Effector CD4-positive, alpha-beta T cell (primary cell): ENCODE results near the gene GFY.

Experiments
- DNase-seq: peaks from one replicate; pipeline ENCODE4 v3.0.0-alpha.2; 2020

GFY gene

GRCh38 chr19:49409441-49410029, 15.7 kb upstream of the GFY start:
- DNase-seq, result no peak

GRCh38 chr19:49411681-49412326, 13.4 kb upstream of the GFY start:
- DNase-seq, result no peak

- no peak for DNase-seq
These were observed 11.8 kb upstream of the GFY start for GRCh38 chr19:49413348-49413747.

GRCh38 chr19:49414256-49414655, 10.9 kb upstream of the GFY start:
- no peak for DNase-seq

GRCh38 chr19:49415102-49415809, 9.9 kb upstream of the GFY start:
- no peak for DNase-seq

DNA sequence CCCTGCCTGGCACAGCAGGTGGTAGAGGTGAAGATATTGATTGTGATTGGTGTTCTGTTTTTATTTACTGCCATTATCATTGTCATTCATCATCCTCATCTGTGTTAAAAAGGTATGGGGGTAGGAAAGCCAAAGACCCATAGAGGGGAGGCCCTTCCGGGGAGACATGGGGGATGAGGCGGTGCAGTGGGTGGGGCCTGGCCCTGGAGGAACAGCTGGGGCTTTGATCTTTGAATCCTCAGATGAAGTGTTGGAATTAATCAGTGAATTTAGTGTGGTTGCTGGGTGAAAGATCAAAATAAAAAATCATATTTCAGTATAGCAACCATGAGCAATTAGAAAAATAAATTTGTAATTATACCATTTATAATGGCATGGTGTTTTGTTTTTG, 9.4 kb upstream of the GFY start:
- DNase-seq, result no peak

GRCh38 chr19:49417088-49417487, 8.1 kb upstream of the GFY start:
- no peak for DNase-seq

- no peak for DNase-seq
These were observed 6.7 kb upstream of the GFY start for GRCh38 chr19:49418511-49418910.

DNA sequence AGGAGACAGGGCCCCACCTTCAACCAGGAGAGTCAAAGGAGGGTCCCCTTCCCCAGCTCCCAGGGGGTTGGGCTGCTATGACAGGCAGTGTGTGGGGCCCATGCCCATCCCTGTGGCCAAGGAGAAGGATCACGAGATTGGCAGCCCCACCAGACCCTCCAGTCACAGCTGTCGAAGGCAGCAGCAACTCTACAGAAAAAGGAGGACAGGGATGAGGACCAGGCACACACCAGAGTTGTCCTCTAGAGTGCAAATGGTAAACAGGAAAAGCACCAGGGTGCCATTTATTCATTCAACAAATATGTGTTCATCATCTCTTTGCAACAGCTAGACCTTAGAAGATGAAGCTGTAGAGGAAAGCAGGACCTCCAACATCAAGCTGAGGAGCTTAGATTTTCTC, 6.0 kb upstream of the GFY start:
- no peak for DNase-seq

GRCh38 chr19:49420227-49420626, 5.0 kb upstream of the GFY start:
- DNase-seq, result no peak

DNA sequence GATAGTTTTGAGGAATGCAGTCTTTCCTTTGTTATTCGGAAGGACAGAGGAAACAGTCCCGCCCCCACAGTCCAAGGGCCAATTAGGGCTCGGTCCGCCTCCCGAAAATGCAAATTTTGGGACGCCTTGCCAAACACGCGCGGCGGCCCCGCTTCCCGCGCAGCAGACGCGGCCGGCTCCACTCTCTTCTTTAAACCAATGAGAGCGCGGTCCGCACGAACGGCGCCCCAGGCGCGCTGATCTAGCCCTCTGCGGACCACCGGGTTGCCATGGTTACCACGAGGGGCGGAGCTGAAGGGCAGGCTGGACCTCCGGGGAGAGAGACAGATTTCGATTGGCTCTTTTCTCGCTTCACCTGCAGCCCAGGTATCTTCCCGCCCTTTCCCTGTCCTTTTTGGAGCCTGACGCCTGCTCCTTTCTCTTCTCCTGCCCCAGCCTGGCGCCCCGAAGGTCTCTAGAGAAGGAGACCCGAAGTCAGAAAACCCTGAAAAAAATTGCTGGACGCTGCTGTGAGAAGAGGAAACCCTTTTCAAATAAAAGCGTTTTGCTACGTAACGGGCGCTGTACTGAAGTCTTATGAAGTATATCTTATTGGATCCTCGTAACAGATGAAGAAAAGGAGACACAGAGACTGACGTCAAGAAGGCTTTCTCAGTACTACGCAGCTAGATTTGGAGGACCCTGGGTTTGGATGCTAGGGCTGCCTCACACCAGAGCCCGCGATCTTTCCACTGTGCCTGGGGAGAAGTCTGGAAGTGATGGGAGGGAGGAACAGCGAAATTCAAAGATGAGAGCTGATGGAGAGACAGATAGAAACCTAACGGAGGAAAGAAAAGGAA, 3.9 kb upstream of the GFY start:
- DNase-seq, result no peak

- no peak for DNase-seq
These were observed 3.3 kb upstream of the GFY start for GRCh38 chr19:49421878-49422202.

DNA sequence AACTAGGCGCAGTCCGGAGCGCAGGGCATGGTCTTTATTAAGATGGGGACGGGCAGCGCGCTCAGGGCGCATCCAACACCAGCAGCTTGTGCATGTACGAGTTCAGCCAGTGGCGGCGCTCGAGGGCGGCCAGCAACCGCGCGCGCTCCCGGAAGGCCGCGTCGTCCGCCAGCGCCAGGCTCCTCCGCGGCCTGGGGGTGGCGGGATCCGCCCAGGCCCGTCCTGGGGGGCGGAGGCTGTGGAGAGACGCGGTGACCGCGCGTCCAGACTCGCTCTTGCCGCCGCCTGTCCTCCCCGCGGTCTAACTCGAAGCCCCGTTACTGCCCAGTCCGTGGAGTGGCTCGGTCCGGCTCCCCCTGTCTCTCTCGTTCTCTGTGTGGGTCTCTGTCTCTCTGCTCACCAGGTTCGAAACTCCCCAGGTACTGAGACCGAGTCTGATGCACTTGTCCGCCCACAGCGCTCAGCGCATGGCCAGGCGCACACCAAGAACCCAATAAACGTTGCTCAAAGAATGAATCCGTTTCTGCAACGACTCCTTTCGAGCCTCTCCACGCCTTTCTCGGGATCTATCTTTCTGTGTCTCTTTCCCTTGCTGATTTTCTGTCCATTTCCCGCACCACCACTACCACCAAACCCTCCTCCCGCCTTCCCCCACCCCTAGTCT, 2.6 kb upstream of the GFY start:
- DNase-seq, result no peak

- DNase-seq, result no peak
These were observed 1.9 kb upstream of the GFY start, which contains the start of gene PTH2 for GRCh38 chr19:49423071-49423984. Gene PTH2, minus strand, starts transcription at chr19:49423441. Its CDS starts 102 bp downstream, at chr19:49423339.

- DNase-seq, result no peak
These were observed 1.2 kb upstream of the GFY start for GRCh38 chr19:49423985-49424303.

DNA sequence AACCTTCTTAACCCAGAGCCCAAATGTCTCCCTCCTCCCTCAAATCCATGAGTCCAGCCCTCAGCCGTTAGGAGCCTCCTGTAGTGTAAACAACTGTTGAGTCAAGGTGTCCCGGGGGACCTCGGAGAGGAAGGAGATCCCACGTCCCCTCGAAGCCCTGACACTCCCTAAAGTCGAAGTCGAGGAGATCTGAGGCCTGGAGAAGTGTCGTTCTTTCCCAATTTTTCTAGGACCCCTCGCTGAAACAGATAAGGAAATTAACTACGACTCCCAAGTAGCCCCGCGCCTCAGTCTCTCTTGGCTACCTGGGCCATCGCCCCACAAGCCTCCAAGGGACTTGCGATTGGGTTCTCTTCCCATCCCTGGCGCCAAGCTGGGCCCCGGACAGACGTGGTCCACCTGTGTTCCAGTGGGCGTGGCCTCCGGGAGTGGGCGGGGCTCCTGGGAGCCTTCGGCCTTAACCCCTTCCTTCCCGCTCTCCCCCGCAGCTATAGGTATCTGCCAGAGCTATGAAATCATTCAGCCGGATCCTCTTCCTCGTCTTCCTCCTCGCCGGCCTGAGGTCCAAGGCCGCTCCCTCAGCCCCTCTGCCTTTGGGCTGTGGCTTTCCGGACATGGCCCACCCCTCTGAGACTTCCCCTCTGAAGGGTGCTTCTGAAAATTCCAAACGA, 869 bp downstream of the GFY start:
- no peak for DNase-seq

- DNase-seq, result no peak
These were observed 2.2 kb downstream of the GFY start for GRCh38 chr19:49427339-49427738.

DNA sequence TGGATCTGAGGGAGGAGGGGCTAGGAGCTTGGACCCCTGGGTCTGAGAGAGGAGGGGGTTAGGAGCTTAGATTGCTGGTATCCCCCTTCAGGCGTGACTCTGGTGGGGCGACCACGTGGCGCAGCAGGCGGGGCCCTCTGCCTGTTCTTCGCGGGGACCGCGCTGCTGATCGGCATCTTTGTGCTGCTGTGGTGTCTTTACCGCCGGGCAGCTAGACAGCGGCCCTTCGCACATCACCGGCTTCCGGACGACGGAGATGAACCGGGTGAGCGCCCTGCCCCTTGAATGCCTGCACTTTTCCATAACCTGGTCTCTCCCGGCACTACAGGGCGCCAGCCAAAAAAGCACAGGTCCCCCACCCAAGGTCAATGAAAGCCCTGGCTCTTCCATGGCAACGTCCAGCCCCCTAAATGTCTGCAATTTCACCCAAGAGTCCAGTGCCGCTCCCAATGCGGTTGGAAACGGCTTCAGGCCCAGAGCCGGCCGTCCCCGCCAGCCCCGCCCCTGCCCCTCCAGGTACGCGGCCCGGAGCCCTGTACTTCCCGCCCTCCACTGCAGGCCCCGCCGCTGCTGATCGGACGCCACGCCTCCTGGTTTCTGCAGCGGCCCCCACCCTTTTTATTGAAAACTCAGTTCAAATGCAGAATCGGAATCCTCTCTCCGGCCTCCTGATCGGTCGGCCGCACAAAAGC, 2.8 kb downstream of the GFY start:
- no peak for DNase-seq

GRCh38 chr19:49428547-49429451, 3.6 kb downstream of the GFY start:
- DNase-seq, result no peak
